Testis (tissue), 2 donors: ENCODE data around the gene PLCB1.

Source experiments
- CTCF ChIP-seq, 3 experiments: fragments of 450-650 bp in 2 of 3; fragments of 200-600 bp in 1 of 3; sonication (generic) in 1 of 3; IDR thresholded peaks; one replicate each; pipeline ENCODE4 v1.5.1; 2016 to 2019; ENCODE audit warnings: antibody characterized with exemption in 3 of 3, mild to moderate bottlenecking in 2 of 3, moderate library complexity in 1 of 3
- POLR2A ChIP-seq: fragments of 450-650 bp; IDR thresholded peaks from one replicate; pipeline ENCODE4 v1.6.1; 2017; ENCODE audit warnings: antibody characterized with exemption, mild to moderate bottlenecking, moderate library complexity

- TF ChIP-seq CTCF (IDR thresholded peaks at IDR 0.05) = no peak
- TF ChIP-seq POLR2A = no peak
These were observed 269.5 kb downstream of the PLCB1 start for GRCh38 chr20:8401556-8401955.
